ENCODE measurements around the gene CCDC27.

Gene CCDC27

GRCh38 chr1:3752400-3752945, at the start of gene CCDC27:
TSS of gene CCDC27 (plus strand) at chr1:3752450. CDS start at chr1:3752482, 32 bp downstream.
- DNase-seq, result no peak

- DNase-seq, result peak; percentile 33
Observed at GRCh38 chr1:3702528-3702927, 49.7 kb upstream of the CCDC27 start.

- no peak for DNase-seq
Observed at GRCh38 chr1:3702990-3703728, 49.1 kb upstream of the CCDC27 start.

- peak; percentile 31 for DNase-seq
Observed at GRCh38 chr1:3703786-3704371, 48.4 kb upstream of the CCDC27 start.

- no peak for DNase-seq
Observed at GRCh38 chr1:3705341-3705950, 46.8 kb upstream of the CCDC27 start.

GRCh38 chr1:3706651-3707297, 45.5 kb upstream of the CCDC27 start:
- DNase-seq, result no peak

GRCh38 chr1:3707298-3707938, 44.8 kb upstream of the CCDC27 start:
- no peak for DNase-seq

GRCh38 chr1:3707939-3708328, 44.3 kb upstream of the CCDC27 start:
- DNase-seq, result no peak

- DNase-seq, result no peak
Observed at GRCh38 chr1:3708791-3709190, 43.5 kb upstream of the CCDC27 start.

GRCh38 chr1:3710251-3710650, 42.0 kb upstream of the CCDC27 start:
- no peak for DNase-seq

GRCh38 chr1:3711381-3711779, 40.9 kb upstream of the CCDC27 start:
- no peak for DNase-seq

GRCh38 chr1:3711780-3712451, 40.3 kb upstream of the CCDC27 start:
- no peak for DNase-seq

- DNase-seq, result no peak
Observed at GRCh38 chr1:3712573-3713535, 39.4 kb upstream of the CCDC27 start.

GRCh38 chr1:3713840-3714239, 38.4 kb upstream of the CCDC27 start:
- DNase-seq, result no peak

GRCh38 chr1:3714284-3714741, 37.9 kb upstream of the CCDC27 start:
- DNase-seq, result no peak

- no peak for DNase-seq
Observed at GRCh38 chr1:3714814-3715213, 37.4 kb upstream of the CCDC27 start.

GRCh38 chr1:3716351-3716750, 35.9 kb upstream of the CCDC27 start:
- no peak for DNase-seq

- peak; percentile 37 for DNase-seq
Observed at GRCh38 chr1:3717041-3717714, 35.1 kb upstream of the CCDC27 start.

GRCh38 chr1:3717715-3718601, 34.3 kb upstream of the CCDC27 start:
- peak; percentile 65 for DNase-seq

Data from hematopoietic multipotent progenitor cell treated with erythropoietin and hydrocortisone succinate and interleukin-3 and kit ligand, for 4 days (in vitro differentiated cells).